ENCODE data around the gene CCNK.

The CCNK gene

DNA sequence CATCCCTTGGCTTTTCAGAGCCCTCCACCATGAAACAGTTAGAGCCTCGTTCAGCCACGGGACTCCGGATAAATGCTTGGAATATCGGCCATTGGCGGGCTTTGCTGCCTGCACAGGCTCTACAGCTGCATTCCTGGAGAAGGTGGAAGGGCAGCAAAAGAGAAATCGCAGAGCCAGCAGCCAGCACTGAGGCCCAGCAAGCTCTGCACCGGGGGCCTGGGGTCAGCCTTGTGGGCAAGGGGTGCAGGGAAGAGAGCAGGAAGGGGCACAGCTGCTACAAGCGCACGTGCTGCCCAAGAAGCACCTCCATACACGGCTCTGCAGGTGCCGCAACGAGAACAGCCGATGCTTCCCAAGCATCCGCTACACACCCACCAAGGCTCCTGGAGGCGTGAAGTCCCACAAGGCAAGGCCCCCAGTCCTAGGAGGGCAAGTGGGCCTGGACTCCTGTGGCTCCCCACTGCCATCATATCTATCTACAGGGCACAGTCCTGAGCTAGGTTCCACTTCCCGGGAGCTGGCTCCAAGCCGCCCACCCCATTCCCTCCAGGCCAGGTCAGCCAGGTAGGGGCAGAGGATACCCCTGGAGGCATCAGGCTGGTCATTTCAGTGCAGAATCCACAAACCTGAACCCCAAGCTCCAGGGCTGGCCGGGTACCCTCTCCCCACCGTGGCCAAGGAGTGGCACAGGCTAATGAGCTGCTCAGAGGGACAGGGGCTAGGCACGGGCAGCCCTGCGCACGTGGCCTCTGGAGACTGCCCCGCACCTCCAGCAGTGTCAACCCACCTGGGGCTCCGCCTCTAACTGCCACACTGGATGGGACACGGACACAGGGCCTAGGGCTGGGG is 40.2 kb downstream of the CCNK start:
- DNase-seq, result no peak

DNA sequence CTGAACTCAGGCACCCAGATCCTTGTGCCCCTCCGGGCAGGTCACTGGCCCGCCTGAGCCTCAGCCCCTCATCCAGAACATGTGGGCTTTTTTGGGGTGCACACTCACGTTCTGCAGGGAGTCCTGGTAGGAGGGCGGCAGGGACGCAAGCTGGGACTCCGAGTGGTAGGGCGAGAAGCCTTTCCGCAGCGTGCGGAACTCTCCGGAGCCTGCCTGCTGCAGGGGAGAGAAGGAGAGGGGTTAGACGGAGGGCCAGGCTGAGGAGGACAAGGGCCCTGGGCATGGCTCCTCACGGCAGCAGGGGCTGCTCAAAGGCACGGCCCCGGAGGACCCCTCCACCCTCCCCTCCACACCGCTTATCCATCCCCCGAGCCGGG is 40.8 kb downstream of the CCNK start:
- DNase-seq, result no peak

DNA sequence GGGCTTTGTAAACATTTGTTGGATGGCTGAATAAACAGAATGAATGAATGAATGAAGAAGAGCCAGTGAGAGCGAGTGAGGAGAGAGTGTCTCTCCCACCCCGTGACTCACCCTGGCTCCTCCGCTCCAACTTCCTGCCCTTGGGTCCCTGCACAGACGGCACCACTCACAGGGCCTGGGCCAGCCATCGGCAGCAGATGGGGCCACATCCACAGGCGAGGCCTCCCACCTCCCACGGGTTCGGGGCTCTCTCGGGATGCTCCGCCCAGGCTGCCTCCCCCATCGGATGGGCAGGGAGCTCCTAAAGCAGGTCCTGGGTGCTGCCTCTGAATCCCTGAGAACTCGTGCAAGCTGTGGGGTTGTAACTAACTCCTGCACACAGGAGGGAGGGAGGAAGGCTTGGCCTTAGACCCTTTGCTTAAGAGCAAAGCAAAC is 41.3 kb downstream of the CCNK start:
- no peak for DNase-seq

DNA sequence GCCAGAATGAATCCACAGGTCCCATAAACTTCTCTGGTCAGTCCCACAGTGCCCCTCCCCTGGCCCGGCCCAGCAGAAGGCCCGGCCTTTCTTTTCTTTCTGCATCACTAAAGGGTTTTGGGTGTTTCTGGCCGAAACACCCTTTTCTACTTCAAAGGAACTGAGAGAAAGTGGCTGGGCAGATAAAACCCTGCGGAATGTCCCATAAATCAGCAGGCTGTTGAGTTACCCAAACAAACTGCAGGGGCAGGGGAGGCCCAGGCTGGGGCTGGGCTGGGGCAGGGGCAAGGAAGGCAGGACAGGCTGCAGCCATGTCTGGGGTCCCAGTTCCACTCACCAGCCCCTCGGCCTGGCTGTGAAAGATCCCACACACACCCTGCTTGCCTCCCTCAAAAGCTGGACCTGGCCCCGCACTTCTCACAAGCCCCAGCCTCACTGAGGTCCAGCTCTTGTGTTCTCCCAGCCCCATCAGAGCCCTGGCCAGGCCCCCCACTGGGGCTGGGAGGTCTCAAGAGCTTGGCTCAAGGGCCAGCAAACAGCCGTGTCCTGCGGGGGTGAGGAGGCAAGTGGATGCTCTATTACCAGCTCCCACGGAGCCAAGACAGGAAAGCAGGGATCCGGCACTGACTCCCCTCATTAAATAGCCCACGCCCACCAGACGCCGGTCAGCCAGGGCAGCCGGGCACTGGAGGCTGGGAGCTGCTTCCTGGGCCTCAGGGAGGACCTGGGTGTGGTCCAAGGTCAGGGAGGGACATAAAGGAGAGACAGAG is 41.9 kb downstream of the CCNK start:
- DNase-seq, result no peak

GRCh38 chr14:99523704-99524055 is 42.5 kb downstream of the CCNK start:
- no peak for DNase-seq

- DNase-seq, result no peak
Measured at GRCh38 chr14:99524091-99524661, 43.0 kb downstream of the CCNK start.

GRCh38 chr14:99524804-99525698 is 43.8 kb downstream of the CCNK start:
- DNase-seq, result no peak

GRCh38 chr14:99525699-99526080 is 44.5 kb downstream of the CCNK start:
- DNase-seq, result no peak

DNA sequence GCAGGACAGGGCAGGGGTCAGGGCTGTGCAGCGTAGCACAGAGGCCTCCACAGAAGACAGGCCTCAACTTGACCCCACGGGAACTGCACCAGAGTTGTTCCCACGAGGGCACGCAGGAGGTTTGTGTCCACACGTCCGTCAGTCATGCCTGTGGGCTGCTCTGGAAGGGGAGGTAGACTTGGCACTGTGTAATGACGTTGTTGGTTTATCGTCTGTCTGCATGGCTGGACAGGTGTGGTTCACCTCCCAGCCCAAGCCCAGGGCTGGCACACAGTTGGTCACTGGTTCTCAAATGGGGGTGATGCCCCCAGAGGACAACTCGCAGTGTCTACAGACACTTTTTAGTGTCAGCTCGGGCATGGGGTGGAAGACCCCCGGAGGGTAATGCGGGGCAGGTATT is 45.8 kb downstream of the CCNK start:
- DNase-seq, result no peak

DNA sequence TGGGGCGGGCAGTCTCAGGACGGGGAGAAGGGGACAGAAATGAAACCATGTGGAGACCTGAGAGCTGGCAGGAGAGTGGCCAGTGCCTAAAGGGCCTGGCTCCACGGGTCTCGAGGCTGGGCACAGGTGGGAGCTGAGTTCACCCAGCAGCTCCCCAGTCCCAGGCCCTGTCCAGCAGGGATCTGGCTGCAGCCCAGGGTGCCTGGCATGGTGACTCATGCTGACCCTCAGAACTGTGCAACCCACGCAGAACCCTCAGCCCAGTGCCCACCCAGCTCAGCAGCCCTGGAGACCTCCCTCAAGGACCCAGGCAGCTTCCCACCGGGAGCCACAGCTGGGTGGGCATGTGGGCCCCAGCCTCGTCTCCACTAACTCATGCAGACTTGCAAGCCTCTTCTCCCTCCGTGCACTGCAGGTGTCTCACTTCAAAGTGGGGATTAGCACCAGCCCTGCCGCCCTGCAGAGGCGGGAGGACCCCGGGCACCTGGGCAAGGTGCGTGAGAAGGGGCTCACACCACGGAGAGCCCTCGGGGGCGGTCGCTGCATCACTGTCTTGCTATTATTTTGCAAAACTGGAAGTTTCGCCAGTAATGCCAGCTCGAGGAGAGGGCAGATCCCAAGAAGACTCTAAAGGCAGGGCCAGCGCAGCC is 46.3 kb downstream of the CCNK start:
- DNase-seq, result no peak

DNA sequence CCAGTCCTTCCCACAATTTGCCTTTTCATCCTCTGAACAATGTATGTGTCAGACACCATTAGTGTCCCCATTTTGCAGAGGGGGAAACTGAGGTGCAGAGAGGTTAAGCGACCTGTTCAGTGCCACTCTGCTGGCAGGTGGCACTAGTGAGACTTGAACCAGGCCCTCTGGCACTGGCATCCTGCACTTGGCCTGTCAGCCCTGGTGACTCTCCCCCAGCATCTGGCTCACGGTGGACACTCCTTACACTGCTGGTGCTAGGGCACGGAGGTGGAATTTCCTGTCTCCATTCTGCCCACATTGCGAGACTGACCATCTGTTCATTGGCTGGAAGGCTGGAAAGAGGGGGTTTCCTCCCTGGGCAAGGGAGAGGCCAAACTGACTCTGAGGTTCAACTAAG is 48.7 kb downstream of the CCNK start:
- DNase-seq, result no peak

- no peak for DNase-seq
Measured at GRCh38 chr14:99530407-99531155, 49.4 kb downstream of the CCNK start.

DNA sequence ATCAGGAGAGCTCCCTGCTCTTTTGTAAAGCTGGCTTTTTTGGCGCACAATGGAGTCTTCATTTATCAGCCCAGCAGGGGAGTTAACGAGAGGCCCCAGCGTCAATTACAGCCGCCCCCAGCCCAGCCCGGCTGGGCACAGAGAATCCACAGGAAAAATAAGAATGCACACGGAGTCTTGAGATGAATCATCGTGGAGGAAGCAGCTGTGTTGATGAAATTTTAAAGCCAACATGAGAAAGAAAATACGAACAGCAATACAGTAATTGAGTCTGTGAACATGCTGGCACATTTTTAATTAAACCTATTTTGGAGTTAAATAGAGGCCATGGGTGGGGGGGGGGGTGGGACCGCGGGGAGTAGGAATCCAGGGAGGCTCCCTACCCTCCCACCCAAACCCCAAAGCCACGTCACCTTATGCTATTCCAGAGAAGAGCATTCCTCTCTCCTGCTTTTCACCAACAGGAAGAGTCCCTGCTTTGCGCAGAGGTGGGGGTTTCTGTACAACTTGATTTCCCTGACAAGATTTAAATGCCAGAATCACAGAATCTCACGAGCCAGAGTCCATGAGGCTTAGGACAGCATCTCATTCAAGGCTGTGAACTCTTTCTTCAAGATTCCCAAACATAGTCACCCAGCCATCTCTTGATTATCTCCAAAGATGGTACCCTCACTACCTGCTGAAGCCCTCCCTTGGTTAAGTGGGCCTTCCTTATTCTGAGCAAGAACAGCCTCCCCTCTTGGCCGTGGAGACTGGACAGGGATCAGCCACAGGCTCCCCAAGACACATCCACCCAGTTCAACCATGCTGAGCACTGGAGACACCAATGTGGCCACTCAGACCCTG is 50.3 kb downstream of the CCNK start:
- peak; percentile 63 for DNase-seq

DNA sequence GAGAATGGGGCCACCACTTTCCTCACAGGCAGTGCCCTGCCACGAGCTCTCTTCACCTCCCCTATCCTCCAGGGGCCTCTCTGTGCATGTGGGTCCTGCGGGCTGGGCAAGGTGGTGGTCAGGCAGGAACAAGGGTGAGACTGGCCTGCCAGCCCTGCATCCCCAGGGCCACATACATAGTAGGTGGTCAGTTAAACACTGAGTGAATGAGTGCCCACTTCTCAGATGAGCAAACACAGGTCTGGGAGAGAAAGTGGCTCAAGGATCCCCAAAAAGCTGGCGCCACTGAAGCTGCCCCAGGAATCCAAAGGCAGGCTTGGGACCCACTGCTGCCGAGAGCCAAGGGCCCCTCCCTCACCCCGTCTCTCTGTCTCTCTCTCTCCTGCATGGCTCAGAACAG is 51.1 kb downstream of the CCNK start:
- DNase-seq, result no peak

GRCh38 chr14:99534333-99534732 is 53.1 kb downstream of the CCNK start:
- DNase-seq, result no peak

DNA sequence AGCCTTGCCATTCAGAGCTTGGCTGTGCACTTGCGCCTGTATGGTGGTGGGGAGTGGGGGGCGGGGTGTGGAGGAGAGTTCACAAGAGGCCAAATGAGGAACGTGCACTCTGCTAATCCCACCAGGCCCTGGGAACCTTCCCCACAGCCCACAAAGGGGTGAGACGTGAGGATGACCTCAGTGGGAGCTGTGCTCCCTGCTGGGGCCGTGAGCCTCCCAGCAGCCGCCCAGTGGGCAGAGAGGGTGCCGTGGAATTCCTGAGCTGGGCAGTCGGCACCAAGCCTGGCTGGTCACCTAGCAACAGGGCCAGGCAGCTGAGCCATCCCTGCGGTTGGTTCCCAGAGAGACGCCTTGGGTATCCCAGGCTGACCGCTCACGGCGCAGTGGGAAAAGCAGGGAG is 53.7 kb downstream of the CCNK start:
- DNase-seq, result no peak

DNA sequence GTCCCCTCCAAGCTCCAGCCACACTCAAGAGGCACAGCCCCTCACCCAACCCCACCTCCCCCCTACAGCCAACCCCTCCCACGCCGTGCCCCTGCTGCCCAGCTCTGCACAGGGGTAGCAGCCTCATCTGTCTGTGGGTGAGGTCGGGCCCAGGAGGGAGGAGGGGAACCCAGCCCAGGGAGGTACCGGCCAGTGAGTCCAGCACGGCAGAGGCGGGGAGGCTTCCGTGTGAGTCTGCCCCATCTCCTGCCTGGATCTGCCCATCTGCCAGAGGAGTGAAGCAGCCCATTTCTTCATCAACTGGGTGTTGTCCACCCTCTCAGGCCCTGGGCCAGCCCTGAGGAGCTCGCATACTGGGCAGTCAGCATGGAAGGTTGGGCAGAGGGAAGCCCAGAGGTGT is 54.2 kb downstream of the CCNK start:
- DNase-seq, result no peak

DNA sequence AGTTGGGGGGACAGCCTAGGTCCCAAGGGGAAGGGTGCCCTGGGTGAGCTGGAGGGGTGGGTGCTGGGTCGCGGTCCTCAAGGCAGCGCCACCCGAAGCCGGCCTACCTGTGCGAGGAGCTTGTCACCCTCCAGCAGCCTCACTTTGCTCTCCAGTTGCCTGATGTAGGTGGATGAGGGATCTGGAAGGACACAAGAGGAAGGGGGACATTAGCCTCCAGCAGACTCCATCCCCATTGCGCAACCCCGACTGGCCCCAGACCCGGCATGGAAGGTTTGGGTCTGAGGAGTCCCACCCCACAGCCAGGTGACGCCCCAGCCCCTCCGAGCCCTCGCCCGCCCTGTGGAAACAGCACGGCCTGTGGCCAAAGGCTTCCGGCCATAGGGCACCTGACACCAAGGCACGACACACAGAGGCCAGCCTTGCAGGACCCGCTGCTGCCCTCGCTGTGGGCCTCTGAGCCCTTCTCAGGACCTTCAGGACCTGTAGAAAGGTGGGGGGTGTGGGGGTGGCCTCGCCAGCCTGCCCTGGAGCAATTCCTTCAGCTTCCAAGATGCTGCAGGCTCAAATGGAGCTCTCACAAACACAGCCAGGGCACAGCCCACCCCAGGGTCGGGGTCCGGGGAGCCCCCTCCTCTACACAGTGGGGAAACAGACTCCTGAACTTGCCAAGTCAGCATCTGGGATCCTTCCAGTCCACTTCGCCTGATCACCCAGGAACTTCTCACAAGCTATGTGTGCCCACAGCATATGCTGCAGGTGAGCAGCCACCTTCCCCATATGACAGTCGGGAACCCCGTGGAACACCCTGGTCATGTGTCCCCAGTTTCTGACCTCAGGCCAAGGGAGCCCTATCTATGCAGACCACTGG is 54.9 kb downstream of the CCNK start:
- no peak for DNase-seq

GRCh38 chr14:99537399-99537798 is 56.2 kb downstream of the CCNK start:
- DNase-seq, result no peak

DNA sequence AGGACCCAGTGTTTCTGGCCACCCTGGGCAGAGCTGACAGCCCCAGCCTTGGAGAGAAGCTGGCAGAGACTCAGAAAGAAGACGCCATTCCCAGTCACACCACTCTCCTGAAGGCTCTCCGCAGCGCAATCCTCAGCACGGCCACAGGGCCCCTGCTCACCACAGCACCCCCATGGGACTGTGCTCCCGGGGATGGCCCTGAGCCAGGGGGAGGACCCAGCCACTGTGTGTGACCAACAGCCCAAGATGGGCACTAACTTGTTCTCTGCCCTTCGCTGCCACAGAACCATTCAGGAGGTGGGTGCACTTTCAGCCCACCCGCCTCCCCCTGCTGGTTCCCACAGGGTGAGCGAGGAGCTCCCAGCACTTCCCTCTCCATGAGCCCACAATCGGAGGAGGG is 57.1 kb downstream of the CCNK start:
- DNase-seq, result no peak

Data from NCI-H345 (cell line).